Ishikawa (cell line): Measurements from ENCODE around the gene GABPB2.

Experiments
- CEBPB ChIP-seq: IDR thresholded peaks from 2 replicates; pipeline ENCODE4 v1.6.1; 2012
- EGR1 ChIP-seq: IDR thresholded peaks from 2 replicates; pipeline ENCODE4 v1.6.1; 2012
- EP300 ChIP-seq: IDR thresholded peaks from 2 replicates; pipeline ENCODE4 v1.6.1; 2012; ENCODE audit warnings: borderline replicate concordance
- RAD21 ChIP-seq: IDR thresholded peaks from 2 replicates; pipeline ENCODE4 v1.6.1; 2012; ENCODE audit warnings: low read depth
- REST ChIP-seq: IDR thresholded peaks from 2 replicates; pipeline ENCODE4 v1.6.1; 2012; ENCODE audit warnings: low read depth, mild to moderate bottlenecking
- TAF1 ChIP-seq: IDR thresholded peaks from 2 replicates; pipeline ENCODE4 v1.6.1; 2012; ENCODE audit warnings: low read depth, mild to moderate bottlenecking
- TCF12 ChIP-seq: IDR thresholded peaks from 2 replicates; pipeline ENCODE4 v1.6.1; 2012; ENCODE audit warnings: low read depth
- TEAD4 ChIP-seq: IDR thresholded peaks from 2 replicates; pipeline ENCODE4 v1.6.1; 2012
- USF1 ChIP-seq: IDR thresholded peaks from 2 replicates; pipeline ENCODE4 v1.6.1; 2012
- YY1 ChIP-seq: IDR thresholded peaks from 2 replicates; pipeline ENCODE4 v1.6.1; 2012; ENCODE audit warnings: low read depth
- ZBTB7A ChIP-seq: IDR thresholded peaks from 2 replicates; pipeline ENCODE4 v1.6.1; 2012; ENCODE audit warnings: low read depth
- TF ChIP-seq, protein P1 (sequence below): IDR thresholded peaks from 2 replicates; pipeline ENCODE4 v1.6.1; 2012

- TF ChIP-seq TAF1 (no peak), TEAD4 (no peak), ZBTB7A (no peak), USF1 (no peak), REST (no peak), TCF12 (no peak), EGR1 (no peak), CEBPB (no peak), EP300 (no peak), YY1 (no peak), RAD21 (no peak)
- TF ChIP-seq, protein P1, sequence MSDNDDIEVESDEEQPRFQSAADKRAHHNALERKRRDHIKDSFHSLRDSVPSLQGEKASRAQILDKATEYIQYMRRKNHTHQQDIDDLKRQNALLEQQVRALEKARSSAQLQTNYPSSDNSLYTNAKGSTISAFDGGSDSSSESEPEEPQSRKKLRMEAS: no peak
Measured at GRCh38 chr1:151128800-151129199, 58.2 kb downstream of the GABPB2 start.
